Suppressor macrophage (primary cell): ENCODE measurements around the gene USF1.
"Not testable (repeated sequence)": the region's sequence is repeated elsewhere in the genome, so short reads cannot be mapped to it uniquely, and the experiment has no call there.

ENCODE experiments used
- DNase-seq, 4 experiments: peaks; one replicate each; pipeline ENCODE4 v3.0.0-alpha.2; 2020 to 2022

Gene USF1

GRCh38 chr1:161047436-161048420 is 2.0 kb upstream of the USF1 start:
- no peak for DNase-seq

- DNase-seq: peak; percentile 61 to 91 (median 76)
Observed at GRCh38 chr1:161046605-161047228, 940 bp upstream of the USF1 start.

GRCh38 chr1:161044908-161045735 is 655 bp downstream of the USF1 start:
- DNase-seq: peak; percentile 81 to 93 (median 90)

GRCh38 chr1:161044535-161044907 is 1.3 kb downstream of the USF1 start:
- DNase-seq: no peak

- no peak for DNase-seq
Observed at GRCh38 chr1:161039546-161039945, 6.2 kb downstream of the USF1 start.

GRCh38 chr1:161039154-161039545 is 6.6 kb downstream of the USF1 start:
- DNase-seq: no peak

- DNase-seq: peak; percentile 37 to 82 (median 64)
Observed at GRCh38 chr1:161038523-161039153, 7.1 kb downstream of the USF1 start, which contains the start of gene TSTD1. Gene TSTD1 (minus strand): TSS chr1:161038964. CDS start chr1:161038889, 75 bp downstream.

GRCh38 chr1:161037661-161038522 is 7.9 kb downstream of the USF1 start:
- DNase-seq: no peak

GRCh38 chr1:161033751-161034150 is 12.0 kb downstream of the USF1 start:
- DNase-seq: no peak

- DNase-seq: no peak
Observed at GRCh38 chr1:161032409-161032808, 13.4 kb downstream of the USF1 start.

GRCh38 chr1:161031874-161032273 is 13.9 kb downstream of the USF1 start:
- DNase-seq: no peak

GRCh38 chr1:161029466-161029865 is 16.3 kb downstream of the USF1 start:
- DNase-seq: not testable (repeated sequence)

- not testable (repeated sequence) for DNase-seq
Observed at GRCh38 chr1:161026954-161027353, 18.8 kb downstream of the USF1 start.

- DNase-seq: not testable (repeated sequence)
Observed at GRCh38 chr1:161022432-161022831, 23.3 kb downstream of the USF1 start.

GRCh38 chr1:161021970-161022353 is 23.8 kb downstream of the USF1 start:
- DNase-seq: no peak

GRCh38 chr1:161021165-161021969 is 24.4 kb downstream of the USF1 start:
- DNase-seq: peak; percentile 65 to 83 (median 83)

- peak; percentile 45 to 79 (median 67) for DNase-seq
Observed at GRCh38 chr1:161020509-161021164, 25.1 kb downstream of the USF1 start, which contains the start of gene F11R. Gene F11R (minus strand): TSS chr1:161021152. CDS start chr1:161021073, 79 bp downstream.

- DNase-seq: peak; percentile 21 to 41 (median 33)
Observed at GRCh38 chr1:161019751-161020495, 25.9 kb downstream of the USF1 start.
